Calu3 (cell line): ENCODE measurements around the gene MED29. TPM values are rescaled to one million over a fixed set of nuclear protein-coding genes. Genes with fewer than 3 reads are reported as not detected.

Experiments
- BruUV-seq: library from RNA; stranded (reverse); fragments of 400-500 nt; replicated peaks from 2 replicates; lab custom pipeline; 2021; lab: Mats Ljungman, UMichigan
- CTCF ChIA-PET: fragments of 300-600 bp; sonication (Branson Sonifier 250); formaldehyde crosslinking; loops from one replicate; lab custom pipeline; 2022; ENCODE audit warnings: antibody characterized with exemption; lab: Charles Lee
- DNase-seq: peaks from one replicate; pipeline ENCODE4 v3.0.0; 2022
- H3K27ac Mint-ChIP-seq: one replicate; pipeline ENCODE4 v1.8.0; 2022; ENCODE audit warnings: mixed read lengths; ENCODE audit not compliant: unreplicated experiment
- H3K27me3 Mint-ChIP-seq: one replicate; pipeline ENCODE4 v1.8.0; 2022; ENCODE audit warnings: mixed read lengths; ENCODE audit not compliant: unreplicated experiment
- H3K36me3 Mint-ChIP-seq: one replicate; pipeline ENCODE4 v1.8.0; 2022; ENCODE audit warnings: mild to moderate bottlenecking, moderate library complexity, mixed read lengths; ENCODE audit not compliant: insufficient read depth, unreplicated experiment
- H3K4me1 Mint-ChIP-seq: one replicate; pipeline ENCODE4 v1.8.0; 2022; ENCODE audit warnings: mild to moderate bottlenecking, low read depth, mixed read lengths; ENCODE audit not compliant: unreplicated experiment
- H3K4me3 Mint-ChIP-seq: one replicate; pipeline ENCODE4 v1.8.0; 2022; ENCODE audit warnings: mild to moderate bottlenecking, low read depth, moderate library complexity, mixed read lengths; ENCODE audit not compliant: unreplicated experiment
- H3K9me3 Mint-ChIP-seq: one replicate; pipeline ENCODE4 v1.8.0; 2022; ENCODE audit warnings: low read depth, mixed read lengths; ENCODE audit not compliant: unreplicated experiment
- CTCF ChIP-seq: fragments of 200-600 bp; IDR thresholded peaks from one replicate; pipeline ENCODE4 v1.8.0; 2022; ENCODE audit warnings: antibody characterized with exemption; ENCODE audit not compliant: unreplicated experiment
- intact Hi-C: fragments of 100-400 bp; cut with micrococcal nuclease; formaldehyde crosslinking; loops from one replicate; pipeline ENCODE4 v1.10.0; 2022; ENCODE audit not compliant: unreplicated experiment
- total RNA-seq: library from RNA; stranded (reverse); gene quantifications from 2 replicates; pipeline ENCODE4 v1.2.3, GENCODE V29; 2022

Gene MED29
- total RNA-seq, 1 experiment from 2014 or later, result 56.8 TPM

GRCh38 chr19:39345956-39346355 is 45.2 kb upstream of the MED29 start:
- intact Hi-C loops, result no loop called here
- Mint-ChIP-seq H3K4me3 (no peak overlapping the region), H3K9me3 (no peaks in the 10 kb centered on the region), H3K36me3 (peaks cover 42% of the 10 kb centered on the region), H3K27me3 (no peaks in the 10 kb centered on the region), H3K4me1 (peaks cover 48% of the 10 kb centered on the region), H3K27ac (peak overlapping the region; percentile 18)
- BruUV-seq, result no TSS peak
- DNase-seq, result no peak
- TF ChIP-seq CTCF, result no peak
- CTCF ChIA-PET, result interaction anchor here (0.6 to 0.7 kb wide), 3 partner anchors 16 to 155 kb away, joined by 3 read pairs; no protein-coding TSS in a partner anchor

DNA sequence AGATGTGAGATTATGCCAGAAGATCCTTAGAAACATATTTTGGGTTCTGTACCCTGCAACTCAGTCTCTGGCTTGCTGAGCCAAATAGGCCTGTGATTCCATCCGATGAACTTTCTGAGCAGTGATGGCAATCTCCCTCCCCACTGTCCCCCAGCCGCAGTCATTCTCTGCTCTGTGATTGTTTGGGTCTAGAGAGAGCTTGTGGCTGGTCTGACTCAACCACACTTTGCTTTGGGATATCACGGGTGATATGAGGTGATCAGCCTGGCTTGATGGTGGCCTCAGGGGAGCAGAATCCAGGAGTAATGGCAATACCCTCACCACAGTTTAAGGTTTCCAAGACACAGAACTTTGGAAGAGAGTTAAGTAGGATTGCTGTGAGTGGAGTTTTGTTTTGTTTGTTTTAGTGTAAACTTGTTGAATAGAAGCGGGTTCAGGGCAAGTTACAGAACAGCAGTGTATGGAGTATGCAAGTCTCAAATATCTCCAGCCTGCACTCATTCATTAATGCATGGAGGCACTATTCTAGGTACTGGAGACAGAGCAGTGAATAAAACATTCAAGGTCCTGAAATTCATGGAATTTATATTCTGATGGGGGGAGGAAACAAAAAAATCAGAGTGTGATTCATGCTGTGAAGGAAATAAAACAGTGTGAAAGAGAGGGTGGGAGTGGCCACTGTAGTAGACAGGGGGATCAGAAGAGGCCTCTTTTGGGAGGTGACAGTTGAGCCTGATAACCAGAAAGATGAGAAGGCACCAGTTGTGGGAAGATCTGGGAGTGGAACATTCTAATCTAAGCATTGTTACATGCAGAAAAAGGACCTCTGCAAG is 43.6 kb upstream of the MED29 start:
- CTCF ChIA-PET, result no interaction called here
- intact Hi-C loops, result no loop called here
- no peak overlapping the region for H3K4me3 Mint-ChIP-seq
- TF ChIP-seq CTCF, result no peak
- no TSS peak for BruUV-seq
- H3K36me3 Mint-ChIP-seq, result peaks cover 30% of the 10 kb centered on the region
- H3K27me3 Mint-ChIP-seq, result no peaks in the 10 kb centered on the region
- H3K9me3 Mint-ChIP-seq, result no peaks in the 10 kb centered on the region
- peaks cover 44% of the 10 kb centered on the region for H3K4me1 Mint-ChIP-seq
- H3K27ac Mint-ChIP-seq, result no peak overlapping the region
- no peak for DNase-seq

GRCh38 chr19:39349326-39349725 is 41.9 kb upstream of the MED29 start:
- Mint-ChIP-seq H3K4me3 (no peak overlapping the region), H3K4me1 (peaks cover 30% of the 10 kb centered on the region), H3K9me3 (no peaks in the 10 kb centered on the region), H3K27me3 (no peaks in the 10 kb centered on the region), H3K36me3 (peaks cover 22% of the 10 kb centered on the region), H3K27ac (no peak overlapping the region)
- intact Hi-C loops, result no loop called here
- TF ChIP-seq CTCF, result no peak
- no peak for DNase-seq
- BruUV-seq, result no TSS peak
- CTCF ChIA-PET, result interaction anchor here (0.7 kb wide), 1 partner anchor 13 kb away, joined by 3 read pairs; no protein-coding TSS in a partner anchor

GRCh38 chr19:39350156-39350555 is 41.0 kb upstream of the MED29 start:
- H3K9me3 Mint-ChIP-seq, result no peaks in the 10 kb centered on the region
- no TSS peak for BruUV-seq
- H3K4me1 Mint-ChIP-seq, result peaks cover 22% of the 10 kb centered on the region
- CTCF ChIA-PET, result interaction anchor here (0.7 kb wide), 1 partner anchor 1506 kb away, joined by 4 read pairs; no protein-coding TSS in a partner anchor
- H3K27me3 Mint-ChIP-seq, result no peaks in the 10 kb centered on the region
- no peak for DNase-seq
- intact Hi-C loops, result no loop called here
- H3K27ac Mint-ChIP-seq, result no peak overlapping the region
- no peak overlapping the region for H3K4me3 Mint-ChIP-seq
- H3K36me3 Mint-ChIP-seq, result peaks cover 22% of the 10 kb centered on the region
- TF ChIP-seq CTCF, result no peak
